WTC11 (cell line): ENCODE results near the gene DDB1.

Experiments
- ESRRA ChIP-seq: sonication (generic); formaldehyde crosslinking; IDR thresholded peaks from 2 replicates; pipeline ENCODE4 v1.8.1; 2022; ENCODE audit warnings: mild to moderate bottlenecking, missing genetic modification reagents, borderline replicate concordance
- IRF2 ChIP-seq: sonication (generic); formaldehyde crosslinking; IDR thresholded peaks from 2 replicates; pipeline ENCODE4 v1.8.0; 2022; ENCODE audit warnings: low read depth, missing genetic modification reagents, borderline replicate concordance
- KAT7 ChIP-seq: sonication (generic); formaldehyde crosslinking; IDR thresholded peaks from 2 replicates; pipeline ENCODE4 v1.8.1; 2023; ENCODE audit warnings: missing genetic modification reagents, mild to moderate bottlenecking, borderline replicate concordance
- ZNF396 ChIP-seq: fragments of 250-450 bp; sonication (Bioruptor Pico); IDR thresholded peaks from 2 replicates; pipeline ENCODE4 v1.8.0; 2021; ENCODE audit warnings: mild to moderate bottlenecking, moderate library complexity, borderline replicate concordance
- TF ChIP-seq, protein P1 (sequence below): sonication (generic); formaldehyde crosslinking; IDR thresholded peaks from 2 replicates; pipeline ENCODE4 v1.8.0; 2023; ENCODE audit warnings: missing genetic modification reagents
- TF ChIP-seq, protein P2 (sequence below): fragments of 200-600 bp; IDR thresholded peaks from 2 replicates; pipeline ENCODE4 v1.8.0; 2022; ENCODE audit warnings: antibody characterized with exemption
- TF ChIP-seq, protein P3 (sequence below): sonication (generic); formaldehyde crosslinking; IDR thresholded peaks from 2 replicates; pipeline ENCODE4 v1.8.0; 2022; ENCODE audit warnings: mild to moderate bottlenecking, missing genetic modification reagents
- TF ChIP-seq, protein P4 (sequence below): fragments of 250-450 bp; sonication (Bioruptor Pico); IDR thresholded peaks from 2 replicates; pipeline ENCODE4 v2.1.2; 2022; ENCODE audit warnings: mild to moderate bottlenecking, moderate library complexity
- TF ChIP-seq, protein P5 (sequence below): fragments of 250-450 bp; sonication (Bioruptor Pico); IDR thresholded peaks from 2 replicates; pipeline ENCODE4 v1.9.0; 2021; ENCODE audit warnings: mild to moderate bottlenecking
- TF ChIP-seq, protein P6 (sequence below): sonication (generic); formaldehyde crosslinking; IDR thresholded peaks from 2 replicates; pipeline ENCODE4 v1.8.1; 2023; ENCODE audit warnings: mild to moderate bottlenecking, missing genetic modification reagents, moderate library complexity

DNA sequence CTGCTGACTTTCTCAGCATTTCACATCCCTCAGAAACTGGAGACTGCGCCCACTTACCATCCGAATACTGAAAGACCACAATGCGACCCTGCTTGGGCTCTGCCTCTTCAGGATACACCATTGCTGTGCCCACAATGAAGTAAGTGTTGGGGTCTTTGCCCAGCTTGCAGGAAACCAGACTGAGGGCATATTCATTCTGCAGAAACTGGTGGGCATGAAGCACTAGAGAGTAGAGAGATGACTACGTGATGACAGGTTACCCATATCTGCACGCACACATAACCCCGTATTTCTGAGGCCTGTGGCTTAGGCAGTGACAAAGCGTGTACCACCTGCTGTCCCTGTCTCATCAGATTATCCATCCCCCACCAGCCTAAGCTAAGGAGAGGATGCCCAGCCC lies 23.2 kb downstream of the DDB1 start:
- no peak for TF ChIP-seq ESRRA (CRISPR knock-in tag)
- no peak for TF ChIP-seq IRF2
- TF ChIP-seq, protein P1, sequence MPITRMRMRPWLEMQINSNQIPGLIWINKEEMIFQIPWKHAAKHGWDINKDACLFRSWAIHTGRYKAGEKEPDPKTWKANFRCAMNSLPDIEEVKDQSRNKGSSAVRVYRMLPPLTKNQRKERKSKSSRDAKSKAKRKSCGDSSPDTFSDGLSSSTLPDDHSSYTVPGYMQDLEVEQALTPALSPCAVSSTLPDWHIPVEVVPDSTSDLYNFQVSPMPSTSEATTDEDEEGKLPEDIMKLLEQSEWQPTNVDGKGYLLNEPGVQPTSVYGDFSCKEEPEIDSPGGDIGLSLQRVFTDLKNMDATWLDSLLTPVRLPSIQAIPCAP (CRISPR knock-in tag): no peak
- TF ChIP-seq, protein P2, sequence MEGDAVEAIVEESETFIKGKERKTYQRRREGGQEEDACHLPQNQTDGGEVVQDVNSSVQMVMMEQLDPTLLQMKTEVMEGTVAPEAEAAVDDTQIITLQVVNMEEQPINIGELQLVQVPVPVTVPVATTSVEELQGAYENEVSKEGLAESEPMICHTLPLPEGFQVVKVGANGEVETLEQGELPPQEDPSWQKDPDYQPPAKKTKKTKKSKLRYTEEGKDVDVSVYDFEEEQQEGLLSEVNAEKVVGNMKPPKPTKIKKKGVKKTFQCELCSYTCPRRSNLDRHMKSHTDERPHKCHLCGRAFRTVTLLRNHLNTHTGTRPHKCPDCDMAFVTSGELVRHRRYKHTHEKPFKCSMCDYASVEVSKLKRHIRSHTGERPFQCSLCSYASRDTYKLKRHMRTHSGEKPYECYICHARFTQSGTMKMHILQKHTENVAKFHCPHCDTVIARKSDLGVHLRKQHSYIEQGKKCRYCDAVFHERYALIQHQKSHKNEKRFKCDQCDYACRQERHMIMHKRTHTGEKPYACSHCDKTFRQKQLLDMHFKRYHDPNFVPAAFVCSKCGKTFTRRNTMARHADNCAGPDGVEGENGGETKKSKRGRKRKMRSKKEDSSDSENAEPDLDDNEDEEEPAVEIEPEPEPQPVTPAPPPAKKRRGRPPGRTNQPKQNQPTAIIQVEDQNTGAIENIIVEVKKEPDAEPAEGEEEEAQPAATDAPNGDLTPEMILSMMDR: no peak
- TF ChIP-seq, protein P3, sequence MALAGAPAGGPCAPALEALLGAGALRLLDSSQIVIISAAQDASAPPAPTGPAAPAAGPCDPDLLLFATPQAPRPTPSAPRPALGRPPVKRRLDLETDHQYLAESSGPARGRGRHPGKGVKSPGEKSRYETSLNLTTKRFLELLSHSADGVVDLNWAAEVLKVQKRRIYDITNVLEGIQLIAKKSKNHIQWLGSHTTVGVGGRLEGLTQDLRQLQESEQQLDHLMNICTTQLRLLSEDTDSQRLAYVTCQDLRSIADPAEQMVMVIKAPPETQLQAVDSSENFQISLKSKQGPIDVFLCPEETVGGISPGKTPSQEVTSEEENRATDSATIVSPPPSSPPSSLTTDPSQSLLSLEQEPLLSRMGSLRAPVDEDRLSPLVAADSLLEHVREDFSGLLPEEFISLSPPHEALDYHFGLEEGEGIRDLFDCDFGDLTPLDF: no peak
- TF ChIP-seq, protein P4, sequence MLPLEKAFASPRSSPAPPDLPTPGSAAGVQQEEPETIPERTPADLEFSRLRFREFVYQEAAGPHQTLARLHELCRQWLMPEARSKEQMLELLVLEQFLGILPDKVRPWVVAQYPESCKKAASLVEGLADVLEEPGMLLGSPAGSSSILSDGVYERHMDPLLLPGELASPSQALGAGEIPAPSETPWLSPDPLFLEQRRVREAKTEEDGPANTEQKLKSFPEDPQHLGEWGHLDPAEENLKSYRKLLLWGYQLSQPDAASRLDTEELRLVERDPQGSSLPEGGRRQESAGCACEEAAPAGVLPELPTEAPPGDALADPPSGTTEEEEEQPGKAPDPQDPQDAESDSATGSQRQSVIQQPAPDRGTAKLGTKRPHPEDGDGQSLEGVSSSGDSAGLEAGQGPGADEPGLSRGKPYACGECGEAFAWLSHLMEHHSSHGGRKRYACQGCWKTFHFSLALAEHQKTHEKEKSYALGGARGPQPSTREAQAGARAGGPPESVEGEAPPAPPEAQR (CRISPR knock-in tag): no peak
- TF ChIP-seq ZNF396 (CRISPR knock-in tag): no peak
- no peak for TF ChIP-seq KAT7
- TF ChIP-seq, protein P5, sequence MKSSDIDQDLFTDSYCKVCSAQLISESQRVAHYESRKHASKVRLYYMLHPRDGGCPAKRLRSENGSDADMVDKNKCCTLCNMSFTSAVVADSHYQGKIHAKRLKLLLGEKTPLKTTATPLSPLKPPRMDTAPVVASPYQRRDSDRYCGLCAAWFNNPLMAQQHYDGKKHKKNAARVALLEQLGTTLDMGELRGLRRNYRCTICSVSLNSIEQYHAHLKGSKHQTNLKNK (CRISPR knock-in tag): no peak
- TF ChIP-seq, protein P6, sequence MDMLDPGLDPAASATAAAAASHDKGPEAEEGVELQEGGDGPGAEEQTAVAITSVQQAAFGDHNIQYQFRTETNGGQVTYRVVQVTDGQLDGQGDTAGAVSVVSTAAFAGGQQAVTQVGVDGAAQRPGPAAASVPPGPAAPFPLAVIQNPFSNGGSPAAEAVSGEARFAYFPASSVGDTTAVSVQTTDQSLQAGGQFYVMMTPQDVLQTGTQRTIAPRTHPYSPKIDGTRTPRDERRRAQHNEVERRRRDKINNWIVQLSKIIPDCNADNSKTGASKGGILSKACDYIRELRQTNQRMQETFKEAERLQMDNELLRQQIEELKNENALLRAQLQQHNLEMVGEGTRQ (CRISPR knock-in tag): no peak
